ENCODE measurements around the gene FIS1.

FIS1 gene

GRCh38 chr7:101201695-101202602 is 42.9 kb downstream of the FIS1 start:
- no peak for TF ChIP-seq GATA2 (IDR thresholded peaks at IDR 0.05; ENCODE audit: low read depth, low read length)
- no peak for TF ChIP-seq GATA3 (IDR thresholded peaks at IDR 0.05; ENCODE audit: low read depth, low read length)

GRCh38 chr7:101200862-101201599 is 43.9 kb downstream of the FIS1 start, which contains the start of gene MOGAT3:
MOGAT3 (minus strand) TSS chr7:101201036; CDS start chr7:101200854, 182 bp downstream.
- no peak for TF ChIP-seq GATA3 (IDR thresholded peaks at IDR 0.05; ENCODE audit: low read depth, low read length)

- TF ChIP-seq GATA3 (IDR thresholded peaks at IDR 0.05; ENCODE audit: low read depth, low read length): no peak
- TF ChIP-seq GATA2 (IDR thresholded peaks at IDR 0.05; ENCODE audit: low read depth, low read length): no peak
Measured at GRCh38 chr7:101200504-101200861, 44.4 kb downstream of the FIS1 start.

- TF ChIP-seq GATA2 (IDR thresholded peaks at IDR 0.05; ENCODE audit: low read depth, low read length) (no peak), GATA3 (IDR thresholded peaks at IDR 0.05; ENCODE audit: low read depth, low read length) (no peak)
Measured at GRCh38 chr7:101198476-101198875, 46.4 kb downstream of the FIS1 start.

- TF ChIP-seq GATA2 (IDR thresholded peaks at IDR 0.05; ENCODE audit: low read depth, low read length) (no peak), GATA3 (IDR thresholded peaks at IDR 0.05; ENCODE audit: low read depth, low read length) (no peak)
Measured at GRCh38 chr7:101197991-101198390, 46.9 kb downstream of the FIS1 start.

GRCh38 chr7:101195884-101196283 is 49.0 kb downstream of the FIS1 start:
- TF ChIP-seq GATA2 (IDR thresholded peaks at IDR 0.05; ENCODE audit: low read depth, low read length) (no peak), GATA3 (IDR thresholded peaks at IDR 0.05; ENCODE audit: low read depth, low read length) (no peak)

Data from SH-SY5Y (cell line).